OCI-LY3 (cell line): ENCODE results near the gene GLDN.

Source experiments
- EZH2phosphoT487 ChIP-seq: fragments of 200-600 bp; shearing (Covaris generic); IDR thresholded peaks from 2 replicates; pipeline ENCODE4 v1.6.1; 2018; ENCODE audit warnings: antibody characterized with exemption, mixed run types, low read depth
- TF ChIP-seq, protein P1 (sequence below): fragments of 200-600, 300-600 bp; sonication (generic); IDR thresholded peaks from 2 replicates; pipeline ENCODE4 v1.5.1; 2014; ENCODE audit warnings: antibody characterized with exemption, low read length, low read depth

DNA sequence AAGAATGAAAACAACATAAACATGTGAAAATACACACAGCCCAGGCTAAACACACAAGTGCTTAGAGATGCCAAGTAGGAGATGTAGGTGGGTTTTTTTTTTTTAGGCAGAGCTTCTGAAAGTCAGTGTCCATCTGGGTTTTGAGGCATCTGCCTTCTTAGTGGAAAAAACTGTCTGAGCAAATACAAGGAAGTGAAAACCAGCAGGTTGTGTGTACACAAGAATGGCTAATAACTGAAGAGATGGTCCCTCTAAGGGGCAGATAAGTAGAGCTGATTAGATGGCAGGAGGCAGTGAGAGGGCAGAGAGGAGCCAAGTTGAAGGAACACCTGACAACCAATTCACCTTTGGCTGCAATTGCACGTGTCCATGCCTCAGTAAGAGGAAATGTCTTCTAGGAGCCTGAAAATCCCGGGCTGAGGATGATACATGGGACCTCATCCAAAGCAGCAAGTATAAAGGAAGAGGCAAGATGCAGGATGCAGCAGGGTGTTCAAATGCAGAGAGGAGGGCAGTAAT, 37.9 kb upstream of the GLDN start:
- TF ChIP-seq, protein P1, sequence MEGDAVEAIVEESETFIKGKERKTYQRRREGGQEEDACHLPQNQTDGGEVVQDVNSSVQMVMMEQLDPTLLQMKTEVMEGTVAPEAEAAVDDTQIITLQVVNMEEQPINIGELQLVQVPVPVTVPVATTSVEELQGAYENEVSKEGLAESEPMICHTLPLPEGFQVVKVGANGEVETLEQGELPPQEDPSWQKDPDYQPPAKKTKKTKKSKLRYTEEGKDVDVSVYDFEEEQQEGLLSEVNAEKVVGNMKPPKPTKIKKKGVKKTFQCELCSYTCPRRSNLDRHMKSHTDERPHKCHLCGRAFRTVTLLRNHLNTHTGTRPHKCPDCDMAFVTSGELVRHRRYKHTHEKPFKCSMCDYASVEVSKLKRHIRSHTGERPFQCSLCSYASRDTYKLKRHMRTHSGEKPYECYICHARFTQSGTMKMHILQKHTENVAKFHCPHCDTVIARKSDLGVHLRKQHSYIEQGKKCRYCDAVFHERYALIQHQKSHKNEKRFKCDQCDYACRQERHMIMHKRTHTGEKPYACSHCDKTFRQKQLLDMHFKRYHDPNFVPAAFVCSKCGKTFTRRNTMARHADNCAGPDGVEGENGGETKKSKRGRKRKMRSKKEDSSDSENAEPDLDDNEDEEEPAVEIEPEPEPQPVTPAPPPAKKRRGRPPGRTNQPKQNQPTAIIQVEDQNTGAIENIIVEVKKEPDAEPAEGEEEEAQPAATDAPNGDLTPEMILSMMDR = no peak
- TF ChIP-seq EZH2phosphoT487 = no peak
